Ovary (tissue), 3 donors: ENCODE results near the gene MID2.

Experiments used
- CTCF ChIP-seq, 3 donors: fragments of 450-650 bp in 2 of 3; fragments of 200-600 bp in 1 of 3; IDR thresholded peaks; one replicate each; pipeline versions ENCODE4 v1.5.1 to v1.8.0; 2016 to 2022; ENCODE audit warnings: antibody characterized with exemption in 3 of 3, mild to moderate bottlenecking in 1 of 3
- POLR2A ChIP-seq: fragments of 450-650 bp; IDR thresholded peaks from one replicate; pipeline ENCODE4 v1.6.1; 2017; ENCODE audit warnings: antibody characterized with exemption, mild to moderate bottlenecking, moderate library complexity
- donor health status: DM: no; HTN: no; CAD: no.

- no peak for TF ChIP-seq POLR2A
- TF ChIP-seq CTCF (IDR thresholded peaks at IDR 0.05) = no peak
These were observed 77.1 kb downstream of the MID2 start for GRCh38 chrX:107902721-107903120.
